PC-9 (cell line): ENCODE data around the gene FRMD4B.

Experiments used
- CTCF ChIP-seq: fragments of 200-600 bp; sonication (generic); conservative IDR thresholded peaks from 2 replicates; pipeline ENCODE4 v1.6.1; 2017; ENCODE audit warnings: mixed run types, antibody characterized with exemption, mild to moderate bottlenecking, moderate library complexity
- EZH2 ChIP-seq: fragments of 200-600 bp; sonication (generic); IDR thresholded peaks from 2 replicates; pipeline ENCODE4 v1.8.0; 2017; ENCODE audit warnings: antibody characterized with exemption, low read depth

DNA sequence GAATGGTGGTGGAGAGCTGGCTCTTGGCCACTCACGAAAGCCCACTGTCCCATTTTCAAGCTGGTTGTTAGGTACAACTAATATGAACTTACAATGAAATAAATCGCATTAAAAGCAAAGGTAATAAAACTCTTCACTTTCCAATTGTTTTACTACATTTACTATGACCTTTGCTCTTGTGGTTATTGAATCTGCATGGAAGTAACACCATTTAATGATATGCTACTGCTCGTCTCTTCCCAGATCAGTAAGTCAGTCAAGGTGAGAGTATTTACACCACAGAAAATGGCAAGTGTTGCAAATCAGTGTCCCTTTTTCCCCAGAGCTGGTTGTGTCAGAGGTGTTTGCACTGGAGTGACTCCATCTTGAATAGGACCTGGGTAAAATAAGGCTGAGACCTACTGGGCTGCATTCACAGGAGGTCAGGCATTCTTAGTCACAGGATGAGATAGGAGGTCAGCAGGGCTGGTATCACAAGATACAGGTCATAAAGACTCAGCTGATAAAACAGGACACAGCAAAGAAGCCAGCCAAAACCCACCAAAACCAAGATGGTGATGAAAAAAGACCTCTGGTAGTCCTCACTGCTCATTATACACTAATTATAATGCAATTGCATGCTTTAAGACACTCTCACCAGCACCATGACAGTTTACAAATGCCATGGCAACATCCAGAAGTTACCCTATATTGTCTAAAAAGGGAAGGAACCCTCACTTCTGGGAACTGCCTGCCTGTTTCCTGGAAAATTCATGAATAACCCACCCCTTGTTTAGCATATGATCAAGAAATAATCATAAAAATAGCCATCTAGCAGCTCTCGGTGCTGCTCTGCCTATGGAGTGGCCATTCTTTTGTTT is 57.6 kb downstream of the FRMD4B start:
- TF ChIP-seq CTCF (no peak), EZH2 (no peak)
